ENCODE data around the gene CELF3. TPM values are rescaled to one million over a fixed set of nuclear protein-coding genes. Genes with fewer than 3 reads are reported as not detected.

The CELF3 gene
- total RNA-seq: 1 to 10 TPM in 1 of 4 donors, not detected in 3; 1.2 TPM

DNA sequence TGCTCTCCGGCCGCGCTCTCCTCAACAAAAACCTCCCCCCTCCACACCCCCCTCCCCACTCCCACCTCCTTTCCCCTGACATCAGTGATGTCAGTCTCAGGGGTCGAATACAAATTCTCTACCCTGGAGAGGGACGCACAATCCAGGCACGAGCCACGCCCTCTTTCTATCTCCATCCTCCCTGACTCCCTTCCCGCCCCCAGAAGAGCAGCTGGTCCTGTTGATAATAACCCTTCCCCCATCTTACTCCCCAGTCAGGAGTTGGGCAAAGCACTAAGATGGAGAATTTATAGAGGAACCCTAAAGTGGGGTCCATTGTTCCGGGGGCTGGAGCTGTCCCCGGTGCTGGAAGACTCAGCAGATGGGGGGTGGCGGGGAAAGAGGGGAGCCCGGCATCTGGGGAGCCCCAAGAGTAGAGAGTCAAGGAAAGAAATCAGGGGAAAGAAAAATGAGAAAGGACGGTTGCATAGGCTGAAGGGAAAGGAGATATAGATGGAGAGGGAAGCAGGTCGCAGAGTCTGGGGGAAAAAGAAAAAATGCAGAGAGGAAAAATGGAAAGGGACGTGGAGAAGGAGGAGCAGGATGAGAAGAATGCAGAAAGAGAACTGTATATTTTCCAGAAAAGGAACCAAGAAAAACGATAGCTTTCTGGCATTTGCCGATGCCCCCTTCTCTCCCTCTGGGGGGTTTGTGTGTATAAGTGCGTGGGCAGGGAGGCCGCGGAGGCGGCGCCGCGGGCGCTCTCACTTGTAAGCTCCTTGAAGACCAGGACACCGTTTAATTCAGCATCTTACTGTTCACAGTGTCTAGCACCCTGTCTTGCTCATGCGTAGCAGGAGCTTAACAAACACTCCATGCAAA lies at the start of gene CELF3:
TSS of gene CELF3 (minus strand) at position 33 of the 861 bp plus-strand sequence. CDS start 783 bp downstream, outside the sequence.
- no peak for TF ChIP-seq POLR2A (IDR thresholded peaks at IDR 0.05)
- TF ChIP-seq, protein P1, sequence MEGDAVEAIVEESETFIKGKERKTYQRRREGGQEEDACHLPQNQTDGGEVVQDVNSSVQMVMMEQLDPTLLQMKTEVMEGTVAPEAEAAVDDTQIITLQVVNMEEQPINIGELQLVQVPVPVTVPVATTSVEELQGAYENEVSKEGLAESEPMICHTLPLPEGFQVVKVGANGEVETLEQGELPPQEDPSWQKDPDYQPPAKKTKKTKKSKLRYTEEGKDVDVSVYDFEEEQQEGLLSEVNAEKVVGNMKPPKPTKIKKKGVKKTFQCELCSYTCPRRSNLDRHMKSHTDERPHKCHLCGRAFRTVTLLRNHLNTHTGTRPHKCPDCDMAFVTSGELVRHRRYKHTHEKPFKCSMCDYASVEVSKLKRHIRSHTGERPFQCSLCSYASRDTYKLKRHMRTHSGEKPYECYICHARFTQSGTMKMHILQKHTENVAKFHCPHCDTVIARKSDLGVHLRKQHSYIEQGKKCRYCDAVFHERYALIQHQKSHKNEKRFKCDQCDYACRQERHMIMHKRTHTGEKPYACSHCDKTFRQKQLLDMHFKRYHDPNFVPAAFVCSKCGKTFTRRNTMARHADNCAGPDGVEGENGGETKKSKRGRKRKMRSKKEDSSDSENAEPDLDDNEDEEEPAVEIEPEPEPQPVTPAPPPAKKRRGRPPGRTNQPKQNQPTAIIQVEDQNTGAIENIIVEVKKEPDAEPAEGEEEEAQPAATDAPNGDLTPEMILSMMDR (IDR thresholded peaks at IDR 0.05): no peak
- DNase-seq: no peak
- Histone ChIP-seq H3K4me1 (no peaks in the 10 kb centered on the region), H3K4me3 (no peak within 1 kb of the TSS), H3K27me3 (no peaks in the 10 kb centered on the region), H3K36me3 (no peaks in the 10 kb centered on the region), H3K27ac (no peak within 1 kb of the TSS), H3K9me3 (no peaks in the 10 kb centered on the region)
- intact Hi-C loops (cut with DNase I; ENCODE audit: low total_unique reads): no loop called here

GRCh38 chr1:151763990-151764389 lies 47.4 kb upstream of the CELF3 start:
- peak overlapping the region; percentile 89 to 91 for H3K27ac ChIP-seq

GRCh38 chr1:151762941-151763921 lies 46.6 kb upstream of the CELF3 start, which contains the start of gene MRPL9:
Gene MRPL9, minus strand, starts transcription at chr1:151763496. Its CDS starts 17 bp downstream, at chr1:151763479.
- Histone ChIP-seq H3K4me1 (no peaks in the 10 kb centered on the region), H3K4me3 (peak within 1 kb of the TSS; percentile 89 to 90), H3K27me3 (no peaks in the 10 kb centered on the region), H3K36me3 (no peaks in the 10 kb centered on the region), H3K9me3 (no peaks in the 10 kb centered on the region), H3K27ac (peak within 1 kb of the TSS; percentile 89 to 91)
- intact Hi-C loops (cut with DNase I; ENCODE audit: low total_unique reads): no loop called here
- TF ChIP-seq POLR2A (IDR thresholded peaks at IDR 0.05): peak in 1 of 2 donors; percentile 29
- TF ChIP-seq, protein P1 (IDR thresholded peaks at IDR 0.05): no peak
- DNase-seq: peak; percentile 60 to 82

More at GRCh38 chr1:151763990-151764389, 47.4 kb upstream of the CELF3 start:
- no peak for TF ChIP-seq POLR2A (IDR thresholded peaks at IDR 0.05)
- TF ChIP-seq, protein P1 (IDR thresholded peaks at IDR 0.05): no peak
- no peaks in the 10 kb centered on the region for H3K4me1 ChIP-seq
- no peaks in the 10 kb centered on the region for H3K27me3 ChIP-seq
- DNase-seq: no peak
- no peaks in the 10 kb centered on the region for H3K9me3 ChIP-seq
- H3K36me3 ChIP-seq: no peaks in the 10 kb centered on the region
- peak overlapping the region; percentile 89 to 90 for H3K4me3 ChIP-seq
- intact Hi-C loops (cut with DNase I; ENCODE audit: low total_unique reads): no loop called here

DNA sequence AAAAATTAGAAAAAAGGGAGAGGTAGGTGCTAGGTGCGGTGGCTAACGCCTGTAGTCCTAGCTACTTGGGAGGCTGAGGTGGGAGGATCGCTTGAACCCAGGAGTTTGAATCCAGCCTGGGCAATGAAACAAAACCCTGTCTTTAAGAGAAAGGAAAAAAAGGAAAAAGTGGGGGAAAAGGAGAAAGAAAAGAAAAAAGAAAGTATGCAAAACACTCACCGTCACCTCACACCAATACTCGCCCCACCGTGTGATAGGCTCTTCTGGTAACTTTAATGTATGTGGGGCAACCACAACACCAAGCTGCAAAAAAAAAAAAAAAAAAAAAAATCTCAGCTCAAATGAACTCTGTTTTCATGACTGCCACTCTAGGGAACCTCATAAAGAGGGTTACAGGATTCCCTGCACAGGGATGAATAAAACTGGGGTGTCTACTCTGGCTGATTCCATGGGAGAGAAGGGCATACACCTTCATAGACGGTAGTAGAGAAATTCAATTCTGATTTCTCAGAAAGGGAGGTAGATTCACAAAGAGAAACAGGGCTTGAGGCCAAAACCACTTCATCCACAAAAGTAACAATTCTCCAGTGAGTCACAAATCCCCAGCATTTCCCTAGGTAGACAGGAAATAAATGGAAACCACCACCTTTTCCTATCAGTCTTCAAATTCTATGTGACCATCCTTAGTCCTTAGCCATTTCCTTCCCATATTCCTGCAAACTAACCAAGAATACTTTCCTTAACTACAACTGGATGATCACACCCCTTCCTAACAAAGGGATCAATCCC lies 44.2 kb upstream of the CELF3 start:
- TF ChIP-seq, protein P1 (IDR thresholded peaks at IDR 0.05): no peak
- TF ChIP-seq POLR2A (IDR thresholded peaks at IDR 0.05): no peak
- Histone ChIP-seq H3K36me3 (no peaks in the 10 kb centered on the region), H3K9me3 (no peaks in the 10 kb centered on the region), H3K27ac (no peak overlapping the region), H3K27me3 (no peaks in the 10 kb centered on the region), H3K4me3 (no peak overlapping the region), H3K4me1 (no peaks in the 10 kb centered on the region)
- no peak for DNase-seq
- intact Hi-C loops (cut with DNase I; ENCODE audit: low total_unique reads): no loop called here
